T-cell (primary cell): ENCODE measurements around the gene BEX3. TPM values are rescaled to one million over a fixed set of nuclear protein-coding genes. Genes with fewer than 3 reads are reported as not detected.
A peak's percentile ranks its signal among the peaks of the same experiment; 100 is the strongest.

Experiments
- ATAC-seq, 4 experiments: fragments of 200-7000 bp in 3 of 4; fragments of 150-1000 bp in 1 of 4; cut with Tn5 transposase; replicated peaks in 1 of 4; 1 replicate in 3 of 4; 2 replicates in 1 of 4; pipeline ENCODE4 v1.10.0; 2021; ENCODE audit warnings: moderate library complexity in 3 of 4, mild to moderate bottlenecking in 2 of 4, moderate number of reproducible peaks in 1 of 4
- CTCF ChIA-PET, 2 donors: fragments of 300-600 bp; sonication (Branson Sonifier 250); formaldehyde crosslinking; loops; one replicate each; lab custom pipeline; 2022; ENCODE audit warnings: antibody characterized with exemption in 2 of 2; lab: Charles Lee
- POLR2A ChIA-PET, 2 donors: fragments of 300-600 bp; sonication (Branson Sonifier 250); formaldehyde crosslinking; loops; one replicate each; lab custom pipeline; 2022; ENCODE audit warnings: antibody characterized with exemption in 2 of 2; lab: Charles Lee
- DNase-seq, 35 experiments: peaks; one replicate each; pipeline versions ENCODE4 v3.0.0 to v3.0.0-alpha.2; 2013 to 2023
- H3K27ac ChIP-seq: one replicate; pipeline ENCODE4 v1.5.1; 2013; ENCODE audit warnings: low read length
- H3K27me3 ChIP-seq, 2 experiments: replicated peaks in 1 of 2; 1 replicate in 1 of 2; 2 replicates in 1 of 2; pipeline versions ENCODE4 v1.6.1 to v1.7.0; 2013; ENCODE audit warnings: low read length in 1 of 2, mixed read lengths in 1 of 2; ENCODE audit not compliant: control insufficient read depth in 2 of 2, insufficient read depth in 2 of 2; ENCODE audit errors: extremely low read depth in 1 of 2
- H3K36me3 ChIP-seq, 2 donors: 1 replicate in 1 of 2; 2 replicates in 1 of 2; pipeline versions ENCODE4 v1.6.1 to v1.7.0; 2013; ENCODE audit warnings: low read length in 1 of 2; ENCODE audit not compliant: control insufficient read depth in 2 of 2, insufficient read depth in 1 of 2; ENCODE audit errors: extremely low read depth in 1 of 2
- H3K4me1 ChIP-seq, 2 experiments: 1 replicate in 1 of 2; 2 replicates in 1 of 2; pipeline versions ENCODE4 v1.6.1 to v1.7.0; 2013; ENCODE audit warnings: low read length in 2 of 2, mixed read lengths in 1 of 2; ENCODE audit not compliant: insufficient read depth in 2 of 2, control insufficient read depth in 1 of 2; ENCODE audit errors: extremely low read depth in 1 of 2
- H3K4me3 ChIP-seq, 2 donors: 1 replicate in 1 of 2; 2 replicates in 1 of 2; pipeline versions ENCODE4 v1.5.1 to v1.7.0; 2013; ENCODE audit warnings: mild to moderate bottlenecking in 2 of 2, low read length in 1 of 2, moderate library complexity in 1 of 2; ENCODE audit not compliant: control insufficient read depth in 1 of 2; ENCODE audit errors: extremely low read depth in 1 of 2
- H3K9me3 ChIP-seq: 2 replicates; pipeline ENCODE4 v1.7.0; 2013
- H3K27ac Mint-ChIP-seq, 2 donors: one replicate each; pipeline ENCODE4 v1.8.0; 2020 to 2021; ENCODE audit warnings: mild to moderate bottlenecking in 2 of 2, mixed read lengths in 2 of 2
- H3K27me3 Mint-ChIP-seq, 2 donors: one replicate each; pipeline ENCODE4 v1.8.0; 2021 to 2022; ENCODE audit warnings: mixed read lengths in 2 of 2
- H3K36me3 Mint-ChIP-seq: one replicate; pipeline ENCODE4 v1.8.0; 2021; ENCODE audit warnings: mixed read lengths
- H3K4me1 Mint-ChIP-seq, 3 donors: one replicate each; pipeline ENCODE4 v1.8.0; 2020 to 2022; ENCODE audit warnings: mixed read lengths in 3 of 3, mild to moderate bottlenecking in 1 of 3
- H3K4me3 Mint-ChIP-seq, 3 donors: one replicate each; pipeline ENCODE4 v1.8.0; 2020 to 2022; ENCODE audit warnings: mild to moderate bottlenecking in 3 of 3, mixed read lengths in 3 of 3, moderate library complexity in 3 of 3
- H3K9me3 Mint-ChIP-seq, 3 donors: one replicate each; pipeline ENCODE4 v1.8.0; 2020 to 2022; ENCODE audit warnings: mixed read lengths in 3 of 3
- WGBS: methylation state at CpG from one replicate; pipeline ENCODE4 v1.1.5; 2013; ENCODE audit warnings: missing lambda C conversion rate; ENCODE audit not compliant: insufficient coverage; 5-methylcytosine and 5-hydroxymethylcytosine counted together
- total RNA-seq, 35 experiments: library from RNA in 6 of 35; stranded (reverse) in 6 of 35; fragments of 120-200 nt in 1 of 35; gene quantifications; one replicate each; pipeline versions ENCODE4 v1.2.1 to v1.2.4 and lab custom pipeline; 2013 to 2026

Gene BEX3
- total RNA-seq, 5 donors from 2014 or later (not counting 1 experiment from before 2014, with no cell fraction given): 17.7 to 41.5 (median 27.7) TPM

DNA sequence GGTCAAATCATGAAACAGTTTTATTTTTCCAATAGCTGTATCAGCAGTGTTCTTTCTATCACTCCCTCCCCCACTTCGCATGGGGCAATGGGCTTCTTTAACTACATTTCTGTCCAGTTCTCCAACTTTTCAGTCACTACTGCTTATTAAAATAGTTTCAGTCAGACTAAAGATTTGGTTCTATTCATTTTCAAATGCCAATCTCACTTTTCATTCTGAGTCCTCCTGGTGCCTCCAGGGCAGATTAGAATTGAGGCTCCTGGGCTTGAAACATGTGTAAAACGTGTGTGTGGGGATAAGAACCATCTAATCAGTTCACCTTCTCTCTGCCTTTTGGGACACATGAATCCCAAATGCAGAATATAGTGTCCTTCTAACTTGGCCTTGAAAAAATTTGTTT, 3.5 kb upstream of the BEX3 start:
- no CpG with 5 or more reads among the region's 2 CpGs for WGBS
- no peaks in the 10 kb centered on the region for H3K36me3 Mint-ChIP-seq
- CTCF ChIA-PET: no interaction called here

DNA sequence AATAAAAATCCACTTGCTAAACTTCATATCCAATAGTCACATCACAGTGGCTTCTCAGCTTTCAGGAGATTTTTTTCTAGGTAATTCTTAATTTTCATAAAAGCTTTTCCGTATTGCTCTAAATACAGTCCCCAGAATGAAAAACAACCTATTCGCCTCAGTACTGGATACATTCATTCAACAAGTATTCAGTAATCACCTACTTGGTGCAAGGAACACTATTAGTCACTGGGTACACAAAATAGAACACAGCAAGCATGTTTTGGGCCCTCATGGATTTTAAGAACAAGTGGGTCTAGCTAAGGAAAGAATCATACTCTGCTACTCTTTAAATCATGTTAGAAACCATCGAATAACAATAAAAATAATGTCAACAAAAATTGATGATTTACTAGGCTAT, 2.8 kb upstream of the BEX3 start:
- CTCF ChIA-PET: no interaction called here
- Mint-ChIP-seq H3K27ac (no peak overlapping the region), H3K4me3 (no peak overlapping the region), H3K36me3 (no peaks in the 10 kb centered on the region), H3K4me1 (peaks cover 3 to 11% (median 6%) of the 10 kb centered on the region in 3 donors), H3K27me3 (peaks cover 3 to 9% of the 10 kb centered on the region in 2 donors), H3K9me3 (no peaks in the 10 kb centered on the region)
- DNase-seq (no peak), ATAC-seq (no peak)
- H3K36me3 ChIP-seq: no peaks in the 10 kb centered on the region
- WGBS: no CpG with 5 or more reads among the region's 3 CpGs
- peaks cover 0 to 10% of the 10 kb centered on the region in 2 experiments for H3K4me1 ChIP-seq
- peaks cover 0 to 7% of the 10 kb centered on the region in 2 experiments for H3K27me3 ChIP-seq
- POLR2A ChIA-PET: no interaction called here
- H3K9me3 ChIP-seq: no peaks in the 10 kb centered on the region
- no peak overlapping the region for H3K27ac ChIP-seq
- no peak overlapping the region for H3K4me3 ChIP-seq

More for the DNA sequence above, 3.5 kb upstream of the BEX3 start:
- no peaks in the 10 kb centered on the region for H3K36me3 ChIP-seq
- no peak overlapping the region for H3K27ac Mint-ChIP-seq
- no peak overlapping the region for H3K4me3 Mint-ChIP-seq
- H3K9me3 Mint-ChIP-seq: no peaks in the 10 kb centered on the region
- no peak overlapping the region for H3K27ac ChIP-seq
- POLR2A ChIA-PET: no interaction called here
- H3K4me1 ChIP-seq: peaks cover 0 to 10% of the 10 kb centered on the region in 2 experiments
- peaks cover 3 to 11% (median 6%) of the 10 kb centered on the region in 3 donors for H3K4me1 Mint-ChIP-seq
- no peaks in the 10 kb centered on the region for H3K9me3 ChIP-seq
- peaks cover 3 to 9% of the 10 kb centered on the region in 2 donors for H3K27me3 Mint-ChIP-seq
- peaks cover 0 to 7% of the 10 kb centered on the region in 2 experiments for H3K27me3 ChIP-seq
- ATAC-seq (no peak), DNase-seq (no peak)
- H3K4me3 ChIP-seq: no peak overlapping the region

DNA sequence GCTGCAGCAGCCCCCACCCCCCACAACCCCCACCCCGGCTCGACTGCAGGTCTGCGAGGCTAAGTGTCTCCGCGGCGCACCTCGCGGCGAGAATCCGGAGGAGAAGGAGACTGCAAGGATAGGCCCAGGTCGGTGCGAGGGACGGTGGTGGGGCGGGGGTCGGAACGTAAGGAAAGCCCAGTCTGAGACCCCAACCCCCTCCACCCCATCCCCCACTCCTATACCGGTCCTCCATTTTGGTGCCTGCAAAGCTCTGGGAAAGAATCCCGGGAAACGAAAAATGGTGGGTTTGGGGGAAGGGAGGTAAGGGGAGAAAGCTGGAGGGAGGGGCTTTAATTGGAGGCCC, 614 bp downstream of the BEX3 start:
- ChIA-PET CTCF (interaction anchor here in 1 of 2 donors (0.6 kb wide), 1 partner anchor 87 kb away, joined by 7 read pairs; no protein-coding TSS in a partner anchor), POLR2A (no interaction called here)
- Mint-ChIP-seq H3K27me3 (no peaks in the 10 kb centered on the region), H3K4me3 (peak overlapping the region; percentile 75 to 79 (median 76)), H3K27ac (peak overlapping the region; percentile 32 to 69), H3K4me1 (peaks cover 3 to 12% (median 6%) of the 10 kb centered on the region in 3 donors), H3K9me3 (no peaks in the 10 kb centered on the region), H3K36me3 (no peaks in the 10 kb centered on the region)
- peaks cover 0 to 10% of the 10 kb centered on the region in 2 experiments for H3K4me1 ChIP-seq
- peaks cover 0 to 7% of the 10 kb centered on the region in 2 experiments for H3K27me3 ChIP-seq
- no peaks in the 10 kb centered on the region for H3K36me3 ChIP-seq
- WGBS: no CpG with 5 or more reads among the region's 19 CpGs
- no peak overlapping the region for H3K27ac ChIP-seq
- H3K9me3 ChIP-seq: no peaks in the 10 kb centered on the region
- H3K4me3 ChIP-seq: peak overlapping the region; percentile 26 to 38
- peak; percentile 26 to 54 (median 44) for ATAC-seq
- DNase-seq: peak in 3 of 35 experiments; percentile 0 to 4 (median 2)

- ChIA-PET POLR2A (no interaction called here), CTCF (no interaction called here)
- Mint-ChIP-seq H3K4me1 (peaks cover 3 to 12% (median 6%) of the 10 kb centered on the region in 3 donors), H3K27ac (no peak overlapping the region), H3K4me3 (no peak overlapping the region), H3K27me3 (no peaks in the 10 kb centered on the region), H3K36me3 (no peaks in the 10 kb centered on the region), H3K9me3 (no peaks in the 10 kb centered on the region)
- Histone ChIP-seq H3K4me1 (peaks cover 0 to 10% of the 10 kb centered on the region in 2 experiments), H3K9me3 (no peaks in the 10 kb centered on the region), H3K4me3 (no peak overlapping the region), H3K36me3 (no peaks in the 10 kb centered on the region), H3K27ac (no peak overlapping the region), H3K27me3 (peaks cover 0 to 7% of the 10 kb centered on the region in 2 experiments)
- ATAC-seq (no peak), DNase-seq (no peak)
- no CpG with 5 or more reads among the region's 2 CpGs for WGBS
Observed at GRCh38 chrX:103378990-103379389, 2.7 kb downstream of the BEX3 start.

DNA sequence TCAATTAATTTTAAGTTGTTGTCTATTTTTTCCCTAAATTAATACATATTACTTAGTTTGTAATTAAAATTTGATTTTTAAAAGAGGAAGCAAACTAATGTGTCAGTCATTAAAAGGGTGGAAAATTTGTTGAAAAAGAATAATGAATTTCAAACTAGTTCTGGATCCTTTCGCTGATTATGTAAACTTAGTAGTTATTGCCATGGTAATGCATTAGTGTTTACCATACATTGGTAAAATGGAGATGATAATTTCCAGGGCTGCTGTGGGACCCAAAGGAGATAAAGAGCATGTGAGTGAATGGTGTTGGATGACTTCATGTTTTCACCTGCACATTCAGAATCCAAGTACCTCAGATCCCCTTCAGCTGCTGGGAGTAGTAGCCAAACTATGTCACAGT, 6.5 kb downstream of the BEX3 start:
- Histone ChIP-seq H3K9me3 (no peaks in the 10 kb centered on the region), H3K27me3 (peaks cover 0 to 2% of the 10 kb centered on the region in 2 experiments), H3K27ac (no peak overlapping the region), H3K4me1 (no peaks in the 10 kb centered on the region), H3K36me3 (no peaks in the 10 kb centered on the region), H3K4me3 (no peak overlapping the region)
- DNase-seq: no peak
- Mint-ChIP-seq H3K27me3 (peaks cover 0 to 13% of the 10 kb centered on the region in 2 donors), H3K4me1 (peaks cover 0 to 2% (median 0%) of the 10 kb centered on the region in 3 donors), H3K36me3 (no peaks in the 10 kb centered on the region), H3K4me3 (no peak overlapping the region), H3K9me3 (no peaks in the 10 kb centered on the region), H3K27ac (no peak overlapping the region)
- no peak for ATAC-seq
- ChIA-PET CTCF (no interaction called here), POLR2A (interaction anchor here in 1 of 2 donors (0.5 kb wide), 1 partner anchor 347 kb away, joined by 3 read pairs; no protein-coding TSS in a partner anchor)
- no CpG with 5 or more reads among the region's 1 CpG for WGBS

GRCh38 chrX:103384672-103385071, 8.3 kb downstream of the BEX3 start:
- Histone ChIP-seq H3K4me1 (no peaks in the 10 kb centered on the region), H3K27ac (no peak overlapping the region), H3K4me3 (no peak overlapping the region), H3K9me3 (no peaks in the 10 kb centered on the region), H3K27me3 (peaks cover 0 to 2% of the 10 kb centered on the region in 2 experiments), H3K36me3 (no peaks in the 10 kb centered on the region)
- Mint-ChIP-seq H3K9me3 (no peaks in the 10 kb centered on the region), H3K36me3 (no peaks in the 10 kb centered on the region), H3K4me1 (no peaks in the 10 kb centered on the region), H3K4me3 (no peak overlapping the region), H3K27ac (no peak overlapping the region), H3K27me3 (peaks cover 4 to 22% of the 10 kb centered on the region in 2 donors)
- POLR2A ChIA-PET: no interaction called here
- WGBS: no CpG with 5 or more reads among the region's 2 CpGs
- ATAC-seq (no peak), DNase-seq (no peak)
- CTCF ChIA-PET: no interaction called here
